ENCODE results near the gene REC8.

DNA sequence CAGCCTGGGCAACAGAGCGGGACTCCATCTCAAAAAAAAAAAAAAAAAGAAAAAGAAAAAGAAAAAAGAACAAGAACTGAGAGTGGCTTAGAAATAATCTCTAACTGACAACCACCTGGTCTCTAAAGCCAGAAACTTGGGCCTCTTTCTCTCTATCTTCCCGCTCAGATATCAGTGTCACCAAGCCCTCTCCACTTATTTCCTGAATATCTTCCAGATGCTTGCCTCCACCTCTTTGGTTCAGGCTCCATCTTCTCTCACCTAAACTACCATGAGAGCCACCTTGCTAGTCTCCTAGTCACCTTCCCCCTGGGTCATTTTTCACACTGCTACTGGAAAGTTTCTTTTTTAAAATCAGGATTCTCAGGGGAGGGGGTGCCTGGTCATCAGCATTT is 25.2 kb downstream of the REC8 start:
- no peak for TF ChIP-seq CTCF (IDR thresholded peaks at IDR 0.05)
- no peak for TF ChIP-seq POLR2AphosphoS5 (IDR thresholded peaks at IDR 0.05; ENCODE audit: low read depth, low read length)
